HFFc6 (cell line): Measurements from ENCODE around the gene SLC4A1. TPM values are rescaled to one million over a fixed set of nuclear protein-coding genes. Genes with fewer than 3 reads are reported as not detected.
A peak's percentile ranks its signal among the peaks of the same experiment; 100 is the strongest.

Source experiments
- DNase-seq: peaks from one replicate; pipeline ENCODE4 v3.0.0-alpha.2; 2018
- H3K27ac Mint-ChIP-seq: 2 replicates; pipeline ENCODE4 v1.8.0; 2020; ENCODE audit warnings: mild to moderate bottlenecking, mixed read lengths
- H3K27me3 Mint-ChIP-seq: 2 replicates; pipeline ENCODE4 v1.8.0; 2021; ENCODE audit warnings: mild to moderate bottlenecking, moderate library complexity, mixed read lengths; ENCODE audit not compliant: insufficient read depth
- H3K36me3 Mint-ChIP-seq: 2 replicates; pipeline ENCODE4 v1.8.0; 2021; ENCODE audit warnings: low read depth, mixed read lengths
- H3K4me1 Mint-ChIP-seq: 2 replicates; pipeline ENCODE4 v1.8.0; 2020; ENCODE audit warnings: low read depth, mixed read lengths
- H3K4me3 Mint-ChIP-seq: 2 replicates; pipeline ENCODE4 v1.8.0; 2020; ENCODE audit warnings: mild to moderate bottlenecking, moderate library complexity, mixed read lengths
- H3K9me3 Mint-ChIP-seq: 2 replicates; pipeline ENCODE4 v1.8.0; 2020; ENCODE audit warnings: mild to moderate bottlenecking, mixed read lengths
- CTCF ChIP-seq: fragments of 200-600 bp; sonication (generic); IDR thresholded peaks from 2 replicates; pipeline ENCODE4 v1.5.0; 2021; ENCODE audit warnings: antibody characterized with exemption, mild to moderate bottlenecking
- total RNA-seq, 6 experiments: library from RNA; stranded (reverse); fragmentation: NEBNext Ultra II Directional; extraction: Animal tissue kit (Norgen Biotek cat#: 25700); gene quantifications; 2 replicates in 1 of 6; 3 replicates in 5 of 6; pipeline ENCODE4 v1.2.3, GENCODE V29; 2021

SLC4A1 gene
- total RNA-seq, 6 experiments from 2014 or later: not detected

GRCh38 chr17:44214230-44214494, 53.8 kb downstream of the SLC4A1 start:
- DNase-seq: no peak
- Mint-ChIP-seq H3K4me1 (peaks cover 28% of the 10 kb centered on the region), H3K27me3 (peaks cover 4% of the 10 kb centered on the region), H3K27ac (peak overlapping the region; percentile 39; the same call in 1 of the 2 replicates), H3K9me3 (no peaks in the 10 kb centered on the region), H3K4me3 (no peak overlapping the region), H3K36me3 (peaks cover 43% of the 10 kb centered on the region)
- no peak for TF ChIP-seq CTCF

- H3K9me3 Mint-ChIP-seq: no peaks in the 10 kb centered on the region
- TF ChIP-seq CTCF: no peak
- no peak overlapping the region for H3K4me3 Mint-ChIP-seq
- peaks cover 4% of the 10 kb centered on the region for H3K27me3 Mint-ChIP-seq
- peaks cover 33% of the 10 kb centered on the region for H3K4me1 Mint-ChIP-seq
- peak overlapping the region; percentile 39 for H3K27ac Mint-ChIP-seq
- peaks cover 45% of the 10 kb centered on the region for H3K36me3 Mint-ChIP-seq
- DNase-seq: no peak
These were observed 54.3 kb downstream of the SLC4A1 start for GRCh38 chr17:44213403-44214229.

- Mint-ChIP-seq H3K27ac (no peak overlapping the region; the same call in 1 of the 2 replicates), H3K27me3 (peaks cover 4% of the 10 kb centered on the region), H3K4me1 (peaks cover 39% of the 10 kb centered on the region), H3K9me3 (no peaks in the 10 kb centered on the region), H3K36me3 (peaks cover 53% of the 10 kb centered on the region), H3K4me3 (no peak overlapping the region)
- no peak for TF ChIP-seq CTCF
- DNase-seq: no peak
These were observed 55.2 kb downstream of the SLC4A1 start for GRCh38 chr17:44212507-44213402.

- peaks cover 4% of the 10 kb centered on the region for H3K27me3 Mint-ChIP-seq
- TF ChIP-seq CTCF: no peak
- no peaks in the 10 kb centered on the region for H3K9me3 Mint-ChIP-seq
- no peak for DNase-seq
- no peak overlapping the region for H3K4me3 Mint-ChIP-seq
- peaks cover 27% of the 10 kb centered on the region for H3K4me1 Mint-ChIP-seq
- no peak overlapping the region for H3K27ac Mint-ChIP-seq
- H3K36me3 Mint-ChIP-seq: peaks cover 48% of the 10 kb centered on the region
These were observed 56.4 kb downstream of the SLC4A1 start for GRCh38 chr17:44211281-44212265.
